Measurements from ENCODE around the gene ORAI3. TPM values are rescaled to one million over a fixed set of nuclear protein-coding genes. Genes with fewer than 3 reads are reported as not detected.
A peak's percentile ranks its signal among the peaks of the same experiment; 100 is the strongest.

ORAI3 gene
- total and polyA plus RNA-seq, 2 of the 13 experiments (the other 11 are each of a cell fraction or from before 2014, with no cell fraction given): 11.4 to 32.0 TPM

DNA sequence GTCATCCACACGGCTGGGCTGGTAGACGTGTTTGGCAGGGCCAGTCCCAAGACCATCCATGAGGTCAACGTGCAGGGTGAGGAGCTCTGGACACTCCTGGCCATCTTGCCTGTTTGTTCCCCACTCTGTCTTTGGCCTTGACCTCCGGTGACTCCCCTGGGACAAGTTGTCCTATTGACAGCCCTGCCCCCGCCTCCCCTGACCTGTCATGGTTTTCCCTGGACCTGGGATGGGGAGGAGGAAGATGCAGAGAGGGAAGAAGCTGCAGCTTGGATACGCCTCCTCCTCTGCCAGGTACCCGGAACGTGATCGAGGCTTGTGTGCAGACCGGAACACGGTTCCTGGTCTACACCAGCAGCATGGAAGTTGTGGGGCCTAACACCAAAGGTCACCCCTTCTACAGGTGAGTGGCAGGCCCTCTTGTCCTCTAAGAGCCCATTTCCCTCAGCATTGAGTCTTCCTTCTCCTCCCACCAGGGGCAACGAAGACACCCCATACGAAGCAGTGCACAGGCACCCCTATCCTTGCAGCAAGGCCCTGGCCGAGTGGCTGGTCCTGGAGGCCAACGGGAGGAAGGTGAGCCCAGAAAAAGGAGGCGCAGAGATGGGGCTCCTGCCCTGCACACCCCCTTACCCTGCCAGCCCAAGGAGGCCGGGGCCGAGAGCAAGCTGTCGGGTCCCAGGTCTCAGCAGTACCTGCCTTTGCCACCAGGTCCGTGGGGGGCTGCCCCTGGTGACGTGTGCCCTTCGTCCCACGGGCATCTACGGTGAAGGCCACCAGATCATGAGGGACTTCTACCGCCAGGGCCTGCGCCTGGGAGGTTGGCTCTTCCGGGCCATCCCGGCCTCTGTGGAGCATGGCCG, 37.5 kb downstream of the ORAI3 start (continued):
- TF ChIP-seq, protein P1, sequence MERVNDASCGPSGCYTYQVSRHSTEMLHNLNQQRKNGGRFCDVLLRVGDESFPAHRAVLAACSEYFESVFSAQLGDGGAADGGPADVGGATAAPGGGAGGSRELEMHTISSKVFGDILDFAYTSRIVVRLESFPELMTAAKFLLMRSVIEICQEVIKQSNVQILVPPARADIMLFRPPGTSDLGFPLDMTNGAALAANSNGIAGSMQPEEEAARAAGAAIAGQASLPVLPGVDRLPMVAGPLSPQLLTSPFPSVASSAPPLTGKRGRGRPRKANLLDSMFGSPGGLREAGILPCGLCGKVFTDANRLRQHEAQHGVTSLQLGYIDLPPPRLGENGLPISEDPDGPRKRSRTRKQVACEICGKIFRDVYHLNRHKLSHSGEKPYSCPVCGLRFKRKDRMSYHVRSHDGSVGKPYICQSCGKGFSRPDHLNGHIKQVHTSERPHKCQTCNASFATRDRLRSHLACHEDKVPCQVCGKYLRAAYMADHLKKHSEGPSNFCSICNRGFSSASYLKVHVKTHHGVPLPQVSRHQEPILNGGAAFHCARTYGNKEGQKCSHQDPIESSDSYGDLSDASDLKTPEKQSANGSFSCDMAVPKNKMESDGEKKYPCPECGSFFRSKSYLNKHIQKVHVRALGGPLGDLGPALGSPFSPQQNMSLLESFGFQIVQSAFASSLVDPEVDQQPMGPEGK (CRISPR knock-in tag; IDR thresholded peaks at IDR 0.05): peak; percentile 33; the same call in 1 of the 2 replicates
- TF ChIP-seq MYNN (CRISPR knock-in tag; IDR thresholded peaks at IDR 0.05; ENCODE audit: low read depth): no peak
- TF ChIP-seq, protein P2, sequence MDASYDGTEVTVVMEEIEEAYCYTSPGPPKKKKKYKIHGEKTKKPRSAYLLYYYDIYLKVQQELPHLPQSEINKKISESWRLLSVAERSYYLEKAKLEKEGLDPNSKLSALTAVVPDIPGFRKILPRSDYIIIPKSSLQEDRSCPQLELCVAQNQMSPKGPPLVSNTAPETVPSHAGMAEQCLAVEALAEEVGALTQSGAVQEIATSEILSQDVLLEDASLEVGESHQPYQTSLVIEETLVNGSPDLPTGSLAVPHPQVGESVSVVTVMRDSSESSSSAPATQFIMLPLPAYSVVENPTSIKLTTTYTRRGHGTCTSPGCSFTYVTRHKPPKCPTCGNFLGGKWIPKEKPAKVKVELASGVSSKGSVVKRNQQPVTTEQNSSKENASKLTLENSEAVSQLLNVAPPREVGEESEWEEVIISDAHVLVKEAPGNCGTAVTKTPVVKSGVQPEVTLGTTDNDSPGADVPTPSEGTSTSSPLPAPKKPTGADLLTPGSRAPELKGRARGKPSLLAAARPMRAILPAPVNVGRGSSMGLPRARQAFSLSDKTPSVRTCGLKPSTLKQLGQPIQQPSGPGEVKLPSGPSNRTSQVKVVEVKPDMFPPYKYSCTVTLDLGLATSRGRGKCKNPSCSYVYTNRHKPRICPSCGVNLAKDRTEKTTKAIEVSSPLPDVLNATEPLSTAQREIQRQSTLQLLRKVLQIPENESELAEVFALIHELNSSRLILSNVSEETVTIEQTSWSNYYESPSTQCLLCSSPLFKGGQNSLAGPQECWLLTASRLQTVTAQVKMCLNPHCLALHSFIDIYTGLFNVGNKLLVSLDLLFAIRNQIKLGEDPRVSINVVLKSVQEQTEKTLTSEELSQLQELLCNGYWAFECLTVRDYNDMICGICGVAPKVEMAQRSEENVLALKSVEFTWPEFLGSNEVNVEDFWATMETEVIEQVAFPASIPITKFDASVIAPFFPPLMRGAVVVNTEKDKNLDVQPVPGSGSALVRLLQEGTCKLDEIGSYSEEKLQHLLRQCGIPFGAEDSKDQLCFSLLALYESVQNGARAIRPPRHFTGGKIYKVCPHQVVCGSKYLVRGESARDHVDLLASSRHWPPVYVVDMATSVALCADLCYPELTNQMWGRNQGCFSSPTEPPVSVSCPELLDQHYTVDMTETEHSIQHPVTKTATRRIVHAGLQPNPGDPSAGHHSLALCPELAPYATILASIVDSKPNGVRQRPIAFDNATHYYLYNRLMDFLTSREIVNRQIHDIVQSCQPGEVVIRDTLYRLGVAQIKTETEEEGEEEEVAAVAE (CRISPR knock-in tag; IDR thresholded peaks at IDR 0.05; ENCODE audit: borderline replicate concordance): no peak
- no peak; the same call in 1 of the 2 replicates for TF ChIP-seq ZFP90 (CRISPR knock-in tag; IDR thresholded peaks at IDR 0.05; ENCODE audit: borderline replicate concordance)
- no peak for TF ChIP-seq SIX4 (CRISPR knock-in tag; IDR thresholded peaks at IDR 0.05)
- no peak for TF ChIP-seq LCORL (IDR thresholded peaks at IDR 0.05)
- no peak for TF ChIP-seq LCORL (CRISPR knock-in tag; IDR thresholded peaks at IDR 0.05)
- TF ChIP-seq, protein P3, sequence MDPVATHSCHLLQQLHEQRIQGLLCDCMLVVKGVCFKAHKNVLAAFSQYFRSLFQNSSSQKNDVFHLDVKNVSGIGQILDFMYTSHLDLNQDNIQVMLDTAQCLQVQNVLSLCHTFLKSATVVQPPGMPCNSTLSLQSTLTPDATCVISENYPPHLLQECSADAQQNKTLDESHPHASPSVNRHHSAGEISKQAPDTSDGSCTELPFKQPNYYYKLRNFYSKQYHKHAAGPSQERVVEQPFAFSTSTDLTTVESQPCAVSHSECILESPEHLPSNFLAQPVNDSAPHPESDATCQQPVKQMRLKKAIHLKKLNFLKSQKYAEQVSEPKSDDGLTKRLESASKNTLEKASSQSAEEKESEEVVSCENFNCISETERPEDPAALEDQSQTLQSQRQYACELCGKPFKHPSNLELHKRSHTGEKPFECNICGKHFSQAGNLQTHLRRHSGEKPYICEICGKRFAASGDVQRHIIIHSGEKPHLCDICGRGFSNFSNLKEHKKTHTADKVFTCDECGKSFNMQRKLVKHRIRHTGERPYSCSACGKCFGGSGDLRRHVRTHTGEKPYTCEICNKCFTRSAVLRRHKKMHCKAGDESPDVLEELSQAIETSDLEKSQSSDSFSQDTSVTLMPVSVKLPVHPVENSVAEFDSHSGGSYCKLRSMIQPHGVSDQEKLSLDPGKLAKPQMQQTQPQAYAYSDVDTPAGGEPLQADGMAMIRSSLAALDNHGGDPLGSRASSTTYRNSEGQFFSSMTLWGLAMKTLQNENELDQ (CRISPR knock-in tag; IDR thresholded peaks at IDR 0.05; ENCODE audit: borderline replicate concordance): no peak
- no peak for TF ChIP-seq ZMYM4 (CRISPR knock-in tag; IDR thresholded peaks at IDR 0.05)
- peak; percentile 36 for TF ChIP-seq SALL1 (CRISPR knock-in tag; IDR thresholded peaks at IDR 0.05)
- TF ChIP-seq NR1H2 (CRISPR knock-in tag; IDR thresholded peaks at IDR 0.05; ENCODE audit: borderline replicate concordance, low read depth): 0 out of 2 replicates have a peak, but pooled peaks have one; percentile 52
- TF ChIP-seq JDP2 (CRISPR knock-in tag; IDR thresholded peaks at IDR 0.05; ENCODE audit: borderline replicate concordance): no peak
- TF ChIP-seq, protein P4, sequence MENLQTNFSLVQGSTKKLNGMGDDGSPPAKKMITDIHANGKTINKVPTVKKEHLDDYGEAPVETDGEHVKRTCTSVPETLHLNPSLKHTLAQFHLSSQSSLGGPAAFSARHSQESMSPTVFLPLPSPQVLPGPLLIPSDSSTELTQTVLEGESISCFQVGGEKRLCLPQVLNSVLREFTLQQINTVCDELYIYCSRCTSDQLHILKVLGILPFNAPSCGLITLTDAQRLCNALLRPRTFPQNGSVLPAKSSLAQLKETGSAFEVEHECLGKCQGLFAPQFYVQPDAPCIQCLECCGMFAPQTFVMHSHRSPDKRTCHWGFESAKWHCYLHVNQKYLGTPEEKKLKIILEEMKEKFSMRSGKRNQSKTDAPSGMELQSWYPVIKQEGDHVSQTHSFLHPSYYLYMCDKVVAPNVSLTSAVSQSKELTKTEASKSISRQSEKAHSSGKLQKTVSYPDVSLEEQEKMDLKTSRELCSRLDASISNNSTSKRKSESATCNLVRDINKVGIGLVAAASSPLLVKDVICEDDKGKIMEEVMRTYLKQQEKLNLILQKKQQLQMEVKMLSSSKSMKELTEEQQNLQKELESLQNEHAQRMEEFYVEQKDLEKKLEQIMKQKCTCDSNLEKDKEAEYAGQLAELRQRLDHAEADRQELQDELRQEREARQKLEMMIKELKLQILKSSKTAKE (CRISPR knock-in tag; IDR thresholded peaks at IDR 0.05; ENCODE audit: borderline replicate concordance): no peak
- no peak for TF ChIP-seq AHR (CRISPR knock-in tag; IDR thresholded peaks at IDR 0.05)
- no peak for TF ChIP-seq NFKB2 (CRISPR knock-in tag; IDR thresholded peaks at IDR 0.05; ENCODE audit: borderline replicate concordance)
- TF ChIP-seq RARG (CRISPR knock-in tag; IDR thresholded peaks at IDR 0.05; ENCODE audit: low read depth): 0 out of 2 replicates have a peak, but pooled peaks have one; percentile 12
- TF ChIP-seq ZFAT (CRISPR knock-in tag; conservative IDR thresholded peaks at IDR 0.05): no peak
